GM12878 (cell line): ENCODE measurements around the gene PLP1. TPM values are rescaled to one million over a fixed set of nuclear protein-coding genes. Genes with fewer than 3 reads are reported as not detected.

ENCODE experiments used
- ATAC-seq: fragments of 200-7000 bp; cut with Tn5 transposase; 3 replicates; pipeline ENCODE4 v1.9.1; 2020; ENCODE audit warnings: mild to moderate bottlenecking, moderate library complexity
- BruUV-seq: library from RNA; stranded (reverse); fragments of 400-500 nt; replicated peaks from 2 replicates; lab custom pipeline; 2021; lab: Mats Ljungman, UMichigan
- CTCF ChIA-PET: fragments of 300-600 bp; sonication (Branson Sonifier 250); formaldehyde crosslinking; extraction: SDS; loops from one replicate; lab custom pipeline; 2021; ENCODE audit warnings: inconsistent platforms; lab: Yijun Ruan, JAX
- POLR2A ChIA-PET: fragments of 350-600 bp; formaldehyde crosslinking; extraction: SDS; loops from one replicate; lab custom pipeline; 2021; ENCODE audit warnings: inconsistent platforms; lab: Charles Lee
- RAD21 ChIA-PET: fragments of 300-600 bp; sonication (Branson Sonifier 250); formaldehyde crosslinking; loops from one replicate; lab custom pipeline; 2023; ENCODE audit warnings: antibody characterized with exemption; ENCODE audit not compliant: unreplicated experiment; lab: Charles Lee
- SMC1A ChIA-PET: fragments of 300-600 bp; sonication (Branson Sonifier 250); formaldehyde crosslinking; loops from one replicate; lab custom pipeline; 2023; ENCODE audit not compliant: unreplicated experiment, uncharacterized antibody; lab: Charles Lee
- DNase-seq: peaks from one replicate; pipeline ENCODE4 v3.0.0-alpha.2; 2011; ENCODE audit warnings: low read depth, low spot score
- FAIRE-seq: peaks from 3 replicates; lab custom pipeline; 2011; peaks lifted over from hg19 to GRCh38; lab: Jason Lieb, UNC
- H2AFZ ChIP-seq: 2 replicates; pipeline ENCODE4 v1.6.0; 2011; ENCODE audit warnings: low read depth, low read length, control low read depth; ENCODE audit not compliant: control insufficient read depth
- H3K27ac ChIP-seq: 2 replicates; pipeline ENCODE4 v1.5.1; 2011; ENCODE audit warnings: control low read depth; ENCODE audit not compliant: control insufficient read depth, insufficient read depth
- H3K27me3 ChIP-seq, 2 experiments: replicated peaks in 1 of 2; 2 replicates each; pipeline versions ENCODE4 v1.6.0 to v1.6.1; 2011; ENCODE audit warnings: low read length in 1 of 2; ENCODE audit not compliant: control insufficient read depth in 2 of 2, insufficient read depth in 2 of 2
- H3K36me3 ChIP-seq, 2 experiments: 2 replicates each; pipeline ENCODE4 v1.5.1; 2011; ENCODE audit warnings: low read length in 1 of 2; ENCODE audit not compliant: control insufficient read depth in 2 of 2, insufficient read depth in 2 of 2
- H3K4me1 ChIP-seq: 2 replicates; pipeline ENCODE4 v1.6.1; 2011; ENCODE audit warnings: mild to moderate bottlenecking, low read length, moderate library complexity, mixed read lengths; ENCODE audit not compliant: control insufficient read depth, insufficient read depth
- H3K4me2 ChIP-seq: 2 replicates; pipeline ENCODE4 v1.6.0; 2011; ENCODE audit warnings: control low read depth; ENCODE audit not compliant: control insufficient read depth, insufficient read depth
- H3K4me3 ChIP-seq: fragments of 200-600 bp; sonication (generic); 2 replicates; pipeline ENCODE4 v1.5.1; 2016
- H3K79me2 ChIP-seq: 2 replicates; pipeline ENCODE4 v1.6.0; 2011; ENCODE audit warnings: low read length; ENCODE audit not compliant: control insufficient read depth, insufficient read depth
- H3K9ac ChIP-seq: 2 replicates; pipeline ENCODE4 v1.8.0; 2011; ENCODE audit warnings: low read length, control low read depth, mixed read lengths; ENCODE audit not compliant: control insufficient read depth, insufficient read depth
- H3K9me3 ChIP-seq: replicated peaks from 3 replicates; pipeline ENCODE4 v1.5.1; 2011; ENCODE audit warnings: mild to moderate bottlenecking, low read length; ENCODE audit not compliant: control insufficient read depth, insufficient read depth
- H4K20me1 ChIP-seq: 2 replicates; pipeline ENCODE4 v1.6.0; 2011; ENCODE audit not compliant: control insufficient read depth, insufficient read depth
- GABPA ChIP-seq: IDR thresholded peaks from 2 replicates; pipeline ENCODE4 v1.6.1; 2014; ENCODE audit warnings: antibody characterized with exemption, low read depth, mild to moderate bottlenecking, inconsistent platforms
- KLF5 ChIP-seq: fragments of 450-650 bp; IDR thresholded peaks from 2 replicates; pipeline ENCODE4 v1.6.1; 2014; ENCODE audit warnings: mild to moderate bottlenecking; ENCODE audit not compliant: partially characterized antibody
- MTA2 ChIP-seq: fragments of 450-650 bp; IDR thresholded peaks from 2 replicates; pipeline ENCODE4 v1.6.1; 2016; ENCODE audit warnings: low read depth, mild to moderate bottlenecking, moderate library complexity
- PAX8 ChIP-seq: fragments of 450-650 bp; IDR thresholded peaks from 2 replicates; pipeline ENCODE4 v1.6.1; 2017; ENCODE audit warnings: mild to moderate bottlenecking, moderate library complexity
- SMARCA5 ChIP-seq: fragments of 450-650 bp; IDR thresholded peaks from 2 replicates; pipeline ENCODE4 v1.6.1; 2017; ENCODE audit warnings: mild to moderate bottlenecking
- SPI1 ChIP-seq: IDR thresholded peaks from 2 replicates; pipeline ENCODE4 v1.6.1; 2011; ENCODE audit warnings: low read depth, mild to moderate bottlenecking, low read length, moderate library complexity, borderline replicate concordance; ENCODE audit not compliant: insufficient read depth
- ZBTB33 ChIP-seq: fragments of 450-650 bp; IDR thresholded peaks from 2 replicates; pipeline ENCODE4 v1.6.1; 2017; ENCODE audit warnings: mild to moderate bottlenecking
- ZNF207 ChIP-seq: fragments of 450-650 bp; IDR thresholded peaks from 2 replicates; pipeline ENCODE4 v1.6.1; 2014; ENCODE audit warnings: antibody characterized with exemption, mild to moderate bottlenecking, borderline replicate concordance
- ZNF384 ChIP-seq: IDR thresholded peaks from 2 replicates; pipeline ENCODE4 v1.6.1; 2012; ENCODE audit warnings: low read depth, mild to moderate bottlenecking, low read length, improper control_type of control experiment, borderline replicate concordance
- WGBS: methylation state at CpG from one replicate; pipeline ENCODE4 v1.1.6; 2016; ENCODE audit warnings: low lambda C conversion rate; ENCODE audit not compliant: insufficient replicate concordance, insufficient coverage; ENCODE audit errors: missing lambda C conversion rate; 5-methylcytosine and 5-hydroxymethylcytosine counted together
- in situ Hi-C: fragments of 300-500 bp; cut with MboI; formaldehyde crosslinking; loops from 9 replicates; pipeline ENCODE4 v1.14.3; 2018; ENCODE audit warnings: mixed read lengths
- intact Hi-C: fragments of 100-400 bp; cut with micrococcal nuclease; formaldehyde crosslinking; loops from one replicate; pipeline ENCODE4 v1.14.2; 2022; ENCODE audit not compliant: unreplicated experiment
- polyA plus RNA-seq, 11 experiments: library from polyadenylated mRNA; depleted of rRNA in 4 of 11; unstranded in 6 of 11; stranded (reverse) in 5 of 11; fragments of >200 nt; fragmentation: Nextera tagmentation in 4 of 11; fragmentation: Illumina TruSeq in 1 of 11; extraction: Ambion mirVana in 4 of 11; extraction: Trizol in 1 of 11; gene quantifications; 1 replicate in 1 of 11; 2 replicates in 10 of 11; pipeline versions ENCODE4 v1.2.1 to v1.2.3, GENCODE V29; 2011 to 2016; ENCODE audit warnings: inconsistent platforms in 2 of 11, missing spikeins in 2 of 11, low read depth in 1 of 11
- total RNA-seq, 4 experiments: library from RNA; depleted of rRNA in 3 of 4; stranded (reverse); fragments of >200 nt in 3 of 4; fragmentation: Illumina TruSeq in 1 of 4; extraction: Trizol in 1 of 4; gene quantifications; 2 replicates each; pipeline versions ENCODE4 v1.2.1 to v1.2.3, GENCODE V29; 2013 to 2021
- TF ChIP-seq, protein P1 (sequence below): IDR thresholded peaks from 2 replicates; pipeline ENCODE4 v1.6.1; 2011; ENCODE audit warnings: mild to moderate bottlenecking, low read depth, low read length, moderate library complexity; ENCODE audit not compliant: insufficient replicate concordance

PLP1 gene
- total and polyA plus RNA-seq, 10 of the 15 experiments (the other 5 are each of a cell fraction or from before 2014, with no cell fraction given), result not detected

DNA sequence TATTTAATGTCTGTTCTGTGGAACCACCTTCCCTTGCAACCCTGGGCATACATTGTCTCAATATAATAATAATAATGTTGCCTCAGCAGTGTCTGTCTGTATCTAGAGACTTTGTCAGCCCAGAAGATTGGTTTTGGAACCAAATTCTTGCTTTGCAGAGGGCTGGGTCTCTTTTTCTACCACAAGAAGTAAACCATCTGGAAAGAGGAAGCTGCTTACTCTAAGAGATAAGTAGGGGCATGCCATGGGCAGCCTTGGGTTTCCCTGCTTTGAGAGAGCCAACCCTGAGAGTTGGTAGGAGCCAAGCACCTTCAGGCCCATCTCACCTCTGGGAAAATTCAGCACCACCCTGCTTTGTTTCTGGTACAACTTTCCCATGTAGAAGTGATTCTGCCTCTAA, 38.9 kb upstream of the PLP1 start:
- in situ Hi-C loops (no loop called here), intact Hi-C loops (no loop called here)
- Histone ChIP-seq H3K4me2 (no peak overlapping the region), H3K9ac (no peak overlapping the region), H3K27ac (no peak overlapping the region), H3K36me3 (no peaks in the 10 kb centered on the region), H3K4me1 (no peaks in the 10 kb centered on the region), H2AFZ (no peak overlapping the region), H4K20me1 (no peaks in the 10 kb centered on the region), H3K9me3 (no peaks in the 10 kb centered on the region), H3K79me2 (no peaks in the 10 kb centered on the region), H3K4me3 (no peak overlapping the region), H3K27me3 (no peaks in the 10 kb centered on the region)
- no peak for TF ChIP-seq ZNF207
- RAD21 ChIA-PET, result no interaction called here
- SMC1A ChIA-PET, result no interaction called here
- POLR2A ChIA-PET, result no interaction called here
- BruUV-seq, result no TSS peak
- DNase-seq (no peak), FAIRE-seq (no peak), ATAC-seq (peak; percentile 21; the same call in 1 of the 3 replicates)
- CTCF ChIA-PET, result interaction anchor here (2.0 kb wide), 1 partner anchor 26 kb away, joined by 5 read pairs; no protein-coding TSS in a partner anchor

DNA sequence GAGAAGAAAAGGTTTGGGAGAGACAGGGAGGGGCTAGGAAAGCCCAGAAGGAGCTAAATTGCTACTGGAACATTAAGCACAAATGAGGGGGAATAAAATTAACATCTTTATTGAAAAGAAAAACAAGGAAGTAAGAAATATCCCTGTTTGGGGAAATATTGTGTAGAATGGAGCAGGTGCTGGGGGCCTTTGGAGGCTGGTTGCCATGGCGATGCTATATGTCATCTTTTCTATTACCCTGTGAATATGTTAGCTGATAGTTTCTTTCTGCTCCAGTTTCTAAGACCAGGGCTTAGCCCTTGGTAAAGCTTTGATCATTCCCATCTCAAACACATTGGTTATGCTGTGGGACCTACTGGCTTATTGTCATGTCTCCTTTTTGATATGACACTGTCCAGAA, 37.2 kb upstream of the PLP1 start:
- no peaks in the 10 kb centered on the region for H3K27me3 ChIP-seq
- ATAC-seq (no peak), FAIRE-seq (no peak), DNase-seq (no peak)
- no peaks in the 10 kb centered on the region for H3K9me3 ChIP-seq
- H2AFZ ChIP-seq, result no peak overlapping the region
- H3K27ac ChIP-seq, result no peak overlapping the region
- intact Hi-C loops, result no loop called here
- in situ Hi-C loops, result no loop called here
- H3K4me1 ChIP-seq, result no peaks in the 10 kb centered on the region
- RAD21 ChIA-PET, result no interaction called here
- TF ChIP-seq ZBTB33, result no peak
- TF ChIP-seq, protein P1, sequence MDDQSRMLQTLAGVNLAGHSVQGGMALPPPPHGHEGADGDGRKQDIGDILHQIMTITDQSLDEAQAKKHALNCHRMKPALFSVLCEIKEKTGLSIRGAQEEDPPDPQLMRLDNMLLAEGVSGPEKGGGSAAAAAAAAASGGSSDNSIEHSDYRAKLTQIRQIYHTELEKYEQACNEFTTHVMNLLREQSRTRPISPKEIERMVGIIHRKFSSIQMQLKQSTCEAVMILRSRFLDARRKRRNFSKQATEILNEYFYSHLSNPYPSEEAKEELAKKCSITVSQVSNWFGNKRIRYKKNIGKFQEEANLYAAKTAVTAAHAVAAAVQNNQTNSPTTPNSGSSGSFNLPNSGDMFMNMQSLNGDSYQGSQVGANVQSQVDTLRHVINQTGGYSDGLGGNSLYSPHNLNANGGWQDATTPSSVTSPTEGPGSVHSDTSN, result no peak
- no peak for TF ChIP-seq SMARCA5
- TF ChIP-seq SPI1, result no peak
- no peak for TF ChIP-seq MTA2
- no peak for TF ChIP-seq PAX8
- TF ChIP-seq GABPA, result no peak
- no peak for TF ChIP-seq KLF5
- no peak for TF ChIP-seq ZNF384
- CTCF ChIA-PET, result interaction anchor here (2.0 kb wide), 1 partner anchor 27 kb away, joined by 5 read pairs; no protein-coding TSS in a partner anchor
- 73% methylated on average over 1 of the region's 1 CpG for WGBS
- H3K4me2 ChIP-seq, result no peak overlapping the region
- POLR2A ChIA-PET, result no interaction called here
- no peaks in the 10 kb centered on the region for H3K36me3 ChIP-seq
- no peak overlapping the region for H3K9ac ChIP-seq
- no peak overlapping the region for H3K4me3 ChIP-seq
- SMC1A ChIA-PET, result no interaction called here
- H3K79me2 ChIP-seq, result no peaks in the 10 kb centered on the region
- BruUV-seq, result no TSS peak
- H4K20me1 ChIP-seq, result no peaks in the 10 kb centered on the region
